Measurements from ENCODE around the gene POMGNT1. TPM values are rescaled to one million over a fixed set of nuclear protein-coding genes. Genes with fewer than 3 reads are reported as not detected.

POMGNT1 gene
- total and polyA plus RNA-seq, 4 donors: 34.6 to 70.2 (median 44.7) TPM

DNA sequence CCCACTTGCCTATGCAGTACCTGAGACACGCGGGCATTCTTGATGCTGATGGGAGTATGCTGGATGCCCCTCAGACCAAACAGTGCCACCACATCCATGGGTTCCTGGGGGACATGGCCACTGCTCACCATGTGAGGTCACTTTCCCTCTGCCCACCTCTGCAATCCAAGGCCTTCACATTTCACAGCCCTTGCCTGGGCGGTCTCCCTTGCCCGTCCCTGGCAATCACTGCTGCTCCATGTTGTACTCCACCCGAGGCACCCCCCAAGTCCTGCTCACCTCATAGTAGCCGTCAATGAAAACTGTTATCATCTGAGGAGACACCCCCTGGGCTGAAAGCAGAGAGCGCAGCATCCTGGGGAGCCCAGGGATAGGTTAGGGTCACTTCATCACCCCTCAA is 4.9 kb downstream of the POMGNT1 start:
- H3K9me3 ChIP-seq (ENCODE audit: control insufficient read depth in 4 of 4, insufficient read depth in 3 of 4, low read length in 3 of 4): no peaks in the 10 kb centered on the region
- TF ChIP-seq, protein P1, sequence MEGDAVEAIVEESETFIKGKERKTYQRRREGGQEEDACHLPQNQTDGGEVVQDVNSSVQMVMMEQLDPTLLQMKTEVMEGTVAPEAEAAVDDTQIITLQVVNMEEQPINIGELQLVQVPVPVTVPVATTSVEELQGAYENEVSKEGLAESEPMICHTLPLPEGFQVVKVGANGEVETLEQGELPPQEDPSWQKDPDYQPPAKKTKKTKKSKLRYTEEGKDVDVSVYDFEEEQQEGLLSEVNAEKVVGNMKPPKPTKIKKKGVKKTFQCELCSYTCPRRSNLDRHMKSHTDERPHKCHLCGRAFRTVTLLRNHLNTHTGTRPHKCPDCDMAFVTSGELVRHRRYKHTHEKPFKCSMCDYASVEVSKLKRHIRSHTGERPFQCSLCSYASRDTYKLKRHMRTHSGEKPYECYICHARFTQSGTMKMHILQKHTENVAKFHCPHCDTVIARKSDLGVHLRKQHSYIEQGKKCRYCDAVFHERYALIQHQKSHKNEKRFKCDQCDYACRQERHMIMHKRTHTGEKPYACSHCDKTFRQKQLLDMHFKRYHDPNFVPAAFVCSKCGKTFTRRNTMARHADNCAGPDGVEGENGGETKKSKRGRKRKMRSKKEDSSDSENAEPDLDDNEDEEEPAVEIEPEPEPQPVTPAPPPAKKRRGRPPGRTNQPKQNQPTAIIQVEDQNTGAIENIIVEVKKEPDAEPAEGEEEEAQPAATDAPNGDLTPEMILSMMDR (IDR thresholded peaks at IDR 0.05; ENCODE audit: control extremely low read depth, extremely low read depth): no peak
- no peak overlapping the region for H3K9ac ChIP-seq (ENCODE audit: insufficient read depth in 1 of 2, low read length in 2 of 2)
- peaks cover 4 to 47% (median 14%) of the 10 kb centered on the region in 4 donors for H3K36me3 ChIP-seq (ENCODE audit: control insufficient read depth in 4 of 4, insufficient read depth in 4 of 4, low read length in 4 of 4)
- ATAC-seq (ENCODE audit: insufficient read depth, low FRiP score): no peak
- no peak overlapping the region for H3K27ac ChIP-seq (ENCODE audit: low read depth in 1 of 2, low read length in 1 of 2)
- peaks cover 0 to 14% (median 6%) of the 10 kb centered on the region in 5 donors for H3K4me1 ChIP-seq (ENCODE audit: control insufficient read depth in 5 of 5, insufficient read depth in 5 of 5, low read length in 5 of 5)
- no peak overlapping the region for H3K4me3 ChIP-seq
- WGBS, 2 donors: 97 to 98% methylated on average over 7 of the region's 7 CpGs
- no peaks in the 10 kb centered on the region for H3K27me3 ChIP-seq (ENCODE audit: control insufficient read depth in 3 of 3, insufficient read depth in 3 of 3, low read length in 2 of 3)
- DNase-seq: no peak

DNA sequence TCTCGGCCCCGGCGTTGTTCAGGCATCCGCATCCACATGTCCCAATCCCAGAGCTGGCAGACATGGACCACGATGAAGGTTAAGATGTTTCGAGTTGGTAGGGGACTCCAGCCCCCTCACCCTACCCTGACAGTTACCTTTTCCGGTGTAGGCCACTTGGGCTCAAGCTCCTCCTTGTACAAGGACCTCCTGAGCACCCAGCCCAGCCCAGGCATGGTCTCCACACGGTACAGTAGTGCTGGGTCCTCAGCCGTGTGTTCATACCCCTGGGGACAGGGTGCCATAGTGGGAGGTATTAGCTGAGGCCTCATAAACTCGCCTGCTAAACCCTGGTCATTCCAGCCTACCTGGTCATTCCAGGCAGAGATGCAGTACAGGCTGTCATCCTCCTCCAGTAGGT is 6.1 kb downstream of the POMGNT1 start:
- Histone ChIP-seq H3K27ac (ENCODE audit: low read depth in 1 of 2, low read length in 1 of 2) (no peak overlapping the region), H3K36me3 (ENCODE audit: control insufficient read depth in 4 of 4, insufficient read depth in 4 of 4, low read length in 4 of 4) (peaks cover 4 to 51% (median 17%) of the 10 kb centered on the region in 4 donors), H3K9me3 (ENCODE audit: control insufficient read depth in 4 of 4, insufficient read depth in 3 of 4, low read length in 3 of 4) (no peaks in the 10 kb centered on the region), H3K4me1 (ENCODE audit: control insufficient read depth in 5 of 5, insufficient read depth in 5 of 5, low read length in 5 of 5) (peaks cover 0 to 9% (median 2%) of the 10 kb centered on the region in 5 donors), H3K4me3 (no peak overlapping the region), H3K27me3 (ENCODE audit: control insufficient read depth in 3 of 3, insufficient read depth in 3 of 3, low read length in 2 of 3) (no peaks in the 10 kb centered on the region), H3K9ac (ENCODE audit: insufficient read depth in 1 of 2, low read length in 2 of 2) (no peak overlapping the region)
- DNase-seq: no peak
- TF ChIP-seq, protein P1 (IDR thresholded peaks at IDR 0.05; ENCODE audit: control extremely low read depth, extremely low read depth): no peak
- no peak for ATAC-seq (ENCODE audit: insufficient read depth, low FRiP score)
- WGBS, 2 donors: 93 to 97% methylated on average over 10 of the region's 10 CpGs

DNA sequence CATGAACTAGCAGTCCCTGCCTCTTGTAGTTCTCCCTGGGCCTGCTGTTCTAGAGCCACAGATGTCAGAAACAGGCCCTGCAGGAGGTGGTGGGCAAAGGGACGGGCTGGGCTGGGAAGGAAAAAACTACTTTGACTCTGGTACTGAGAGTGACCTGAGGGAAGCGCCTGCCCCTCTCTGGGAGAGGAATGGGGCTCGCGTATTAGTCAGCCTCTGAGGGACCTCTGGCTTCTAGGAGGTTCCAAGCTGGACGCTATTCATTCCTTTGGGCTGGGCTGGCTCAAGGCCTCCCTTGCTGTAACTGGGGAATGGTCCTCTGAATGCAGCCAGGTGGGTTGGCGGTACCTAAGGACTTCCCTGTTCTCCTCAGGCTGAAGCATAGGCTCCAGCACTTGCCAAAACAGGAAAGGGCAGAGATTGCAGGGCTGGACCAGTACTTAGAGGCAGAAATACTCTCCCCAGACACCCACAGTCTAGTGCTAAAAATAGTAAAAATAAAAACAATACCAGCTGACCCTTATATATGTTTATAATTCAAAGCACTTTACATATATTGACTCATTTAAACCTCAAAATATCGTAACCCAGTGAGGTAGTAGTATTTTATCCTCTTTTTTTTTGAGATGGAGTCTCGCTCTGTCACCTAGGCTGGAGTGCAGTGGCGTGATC is 7.1 kb downstream of the POMGNT1 start:
- Histone ChIP-seq H3K9ac (ENCODE audit: insufficient read depth in 1 of 2, low read length in 2 of 2) (no peak overlapping the region), H3K4me3 (no peak overlapping the region), H3K4me1 (ENCODE audit: control insufficient read depth in 5 of 5, insufficient read depth in 5 of 5, low read length in 5 of 5) (peaks cover 0 to 9% (median 0%) of the 10 kb centered on the region in 5 donors), H3K27me3 (ENCODE audit: control insufficient read depth in 3 of 3, insufficient read depth in 3 of 3, low read length in 2 of 3) (no peaks in the 10 kb centered on the region), H3K9me3 (ENCODE audit: control insufficient read depth in 4 of 4, insufficient read depth in 3 of 4, low read length in 3 of 4) (no peaks in the 10 kb centered on the region), H3K36me3 (ENCODE audit: control insufficient read depth in 4 of 4, insufficient read depth in 4 of 4, low read length in 4 of 4) (peaks cover 4 to 46% (median 17%) of the 10 kb centered on the region in 4 donors), H3K27ac (ENCODE audit: low read depth in 1 of 2, low read length in 1 of 2) (no peak overlapping the region)
- DNase-seq (no peak), ATAC-seq (ENCODE audit: insufficient read depth, low FRiP score) (no peak)
- 93 to 94% methylated on average over 9 of the region's 9 CpGs for WGBS, 2 donors
- TF ChIP-seq, protein P1 (IDR thresholded peaks at IDR 0.05; ENCODE audit: control extremely low read depth, extremely low read depth): no peak

Data from lung (tissue), 12 donors.